Transverse colon (tissue), 4 donors: Measurements from ENCODE around the gene PC. TPM values are rescaled to one million over a fixed set of nuclear protein-coding genes. Genes with fewer than 3 reads are reported as not detected.

ENCODE experiments used
- DNase-seq: peaks from one replicate; pipeline ENCODE4 v3.0.0-alpha.2; 2019
- H3K27ac ChIP-seq, 4 donors: fragments of 200-600 bp; sonication (generic); 2 replicates each; pipeline ENCODE4 v1.5.1; 2016 to 2018; ENCODE audit warnings: inconsistent platforms in 4 of 4
- H3K27me3 ChIP-seq: fragments of 200-600 bp; sonication (generic); 2 replicates; pipeline ENCODE4 v1.5.1; 2017; ENCODE audit warnings: inconsistent platforms
- H3K36me3 ChIP-seq, 4 donors: fragments of 200-600 bp; sonication (generic); 2 replicates each; pipeline ENCODE4 v1.5.1; 2017 to 2019; ENCODE audit warnings: inconsistent platforms in 4 of 4
- H3K4me1 ChIP-seq, 4 donors: fragments of 200-600 bp; sonication (generic); 2 replicates each; pipeline ENCODE4 v1.5.1; 2017 to 2020; ENCODE audit warnings: inconsistent platforms in 4 of 4
- H3K4me3 ChIP-seq, 4 donors: fragments of 200-600 bp; sonication (generic); 1 replicate in 1 of 4; 2 replicates in 3 of 4; pipeline versions ENCODE4 v1.5.1 to v1.6.1; 2017 to 2019; ENCODE audit warnings: inconsistent platforms in 4 of 4
- H3K9me3 ChIP-seq, 2 donors: fragments of 200-600 bp; sonication (generic); 2 replicates each; pipeline ENCODE4 v1.5.1; 2017 to 2019; ENCODE audit warnings: inconsistent platforms in 2 of 2
- EP300 ChIP-seq: sonication (generic); formaldehyde crosslinking; IDR thresholded peaks from one replicate; pipeline ENCODE4 v1.6.1; 2017; ENCODE audit warnings: antibody characterized with exemption, low read depth
- POLR2A ChIP-seq: fragments of 450-650 bp; IDR thresholded peaks from one replicate; pipeline ENCODE4 v1.6.1; 2016; ENCODE audit warnings: antibody characterized with exemption, mild to moderate bottlenecking, moderate library complexity
- POLR2AphosphoS5 ChIP-seq, 3 donors: sonication (generic); formaldehyde crosslinking; IDR thresholded peaks; one replicate each; pipeline ENCODE4 v1.6.1; 2016; ENCODE audit warnings: antibody characterized with exemption in 3 of 3
- WGBS, 2 donors: methylation state at CpG; one replicate each; pipeline ENCODE4 v1.1.5; 2018; ENCODE audit warnings: low coverage in 1 of 2; 5-methylcytosine and 5-hydroxymethylcytosine counted together
- in situ Hi-C, 4 donors: fragments of 200-750 bp; cut with MboI; loops; one replicate each; pipeline versions ENCODE4 v1.15.0 to v1.15.1; 2017; ENCODE audit warnings: low sequenced_read_pairs in 3 of 4, low pct_ligation_motif_present in 1 of 4, low pct_unique_long_range_greater_than_20kb in 1 of 4
- intact Hi-C: fragments of 100-400 bp; cut with DNase I; formaldehyde crosslinking; loops from one replicate; pipeline ENCODE4 v1.15.1; 2023; ENCODE audit warnings: low total_unique reads
- total RNA-seq, 4 donors: library from RNA; depleted of rRNA; stranded (reverse); fragments of >200 nt; gene quantifications; one replicate each; pipeline ENCODE4 v1.1.0, GENCODE V29; 2016
- TF ChIP-seq, protein P1 (sequence below), 5 experiments: fragments of 200-600 bp in 3 of 5; fragments of 450-650 bp in 2 of 5; sonication (generic) in 3 of 5; IDR thresholded peaks; 1 replicate in 2 of 5; 2 replicates in 3 of 5; pipeline ENCODE4 v1.5.1; 2016 to 2017; ENCODE audit warnings: antibody characterized with exemption in 5 of 5, inconsistent platforms in 3 of 5, mild to moderate bottlenecking in 2 of 5, moderate library complexity in 1 of 5

PC gene
- total RNA-seq, 4 donors from 2014 or later, result 14.9 to 246 (median 38.1) TPM

DNA sequence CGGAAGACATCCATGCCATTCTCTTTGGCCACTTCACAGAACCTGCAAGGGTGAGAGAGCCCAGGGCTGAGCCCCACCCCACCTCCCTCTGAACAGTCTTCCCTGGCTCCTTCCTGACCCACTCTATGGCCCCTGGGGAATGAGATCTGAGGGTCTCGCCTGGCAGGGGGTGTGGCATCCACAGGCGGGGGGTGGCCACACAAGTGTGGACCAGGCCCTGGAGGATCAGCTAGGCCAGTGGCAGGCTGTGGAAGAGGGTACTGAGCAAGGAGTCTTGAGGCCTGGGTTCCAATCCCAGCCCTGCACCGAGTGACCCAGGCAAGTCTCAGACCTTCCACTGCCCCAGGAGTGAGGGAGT lies 107.0 kb downstream of the PC start:
- Histone ChIP-seq H3K27me3 (no peaks in the 10 kb centered on the region), H3K27ac (no peak overlapping the region), H3K4me3 (no peak overlapping the region), H3K4me1 (peaks cover 6 to 8% (median 7%) of the 10 kb centered on the region in 4 donors), H3K36me3 (no peaks in the 10 kb centered on the region), H3K9me3 (no peaks in the 10 kb centered on the region)
- in situ Hi-C loops (no loop called here), intact Hi-C loops (no loop called here)
- TF ChIP-seq, protein P1, sequence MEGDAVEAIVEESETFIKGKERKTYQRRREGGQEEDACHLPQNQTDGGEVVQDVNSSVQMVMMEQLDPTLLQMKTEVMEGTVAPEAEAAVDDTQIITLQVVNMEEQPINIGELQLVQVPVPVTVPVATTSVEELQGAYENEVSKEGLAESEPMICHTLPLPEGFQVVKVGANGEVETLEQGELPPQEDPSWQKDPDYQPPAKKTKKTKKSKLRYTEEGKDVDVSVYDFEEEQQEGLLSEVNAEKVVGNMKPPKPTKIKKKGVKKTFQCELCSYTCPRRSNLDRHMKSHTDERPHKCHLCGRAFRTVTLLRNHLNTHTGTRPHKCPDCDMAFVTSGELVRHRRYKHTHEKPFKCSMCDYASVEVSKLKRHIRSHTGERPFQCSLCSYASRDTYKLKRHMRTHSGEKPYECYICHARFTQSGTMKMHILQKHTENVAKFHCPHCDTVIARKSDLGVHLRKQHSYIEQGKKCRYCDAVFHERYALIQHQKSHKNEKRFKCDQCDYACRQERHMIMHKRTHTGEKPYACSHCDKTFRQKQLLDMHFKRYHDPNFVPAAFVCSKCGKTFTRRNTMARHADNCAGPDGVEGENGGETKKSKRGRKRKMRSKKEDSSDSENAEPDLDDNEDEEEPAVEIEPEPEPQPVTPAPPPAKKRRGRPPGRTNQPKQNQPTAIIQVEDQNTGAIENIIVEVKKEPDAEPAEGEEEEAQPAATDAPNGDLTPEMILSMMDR (IDR thresholded peaks at IDR 0.05), result no peak
- TF ChIP-seq EP300, result no peak
- no peak for TF ChIP-seq POLR2A
- TF ChIP-seq POLR2AphosphoS5 (IDR thresholded peaks at IDR 0.05), result no peak
- WGBS, 2 donors, result 87% methylated on average over 4 of the region's 4 CpGs; no CpG with 5 or more reads in 1 of the 2 donors
- DNase-seq, result no peak

DNA sequence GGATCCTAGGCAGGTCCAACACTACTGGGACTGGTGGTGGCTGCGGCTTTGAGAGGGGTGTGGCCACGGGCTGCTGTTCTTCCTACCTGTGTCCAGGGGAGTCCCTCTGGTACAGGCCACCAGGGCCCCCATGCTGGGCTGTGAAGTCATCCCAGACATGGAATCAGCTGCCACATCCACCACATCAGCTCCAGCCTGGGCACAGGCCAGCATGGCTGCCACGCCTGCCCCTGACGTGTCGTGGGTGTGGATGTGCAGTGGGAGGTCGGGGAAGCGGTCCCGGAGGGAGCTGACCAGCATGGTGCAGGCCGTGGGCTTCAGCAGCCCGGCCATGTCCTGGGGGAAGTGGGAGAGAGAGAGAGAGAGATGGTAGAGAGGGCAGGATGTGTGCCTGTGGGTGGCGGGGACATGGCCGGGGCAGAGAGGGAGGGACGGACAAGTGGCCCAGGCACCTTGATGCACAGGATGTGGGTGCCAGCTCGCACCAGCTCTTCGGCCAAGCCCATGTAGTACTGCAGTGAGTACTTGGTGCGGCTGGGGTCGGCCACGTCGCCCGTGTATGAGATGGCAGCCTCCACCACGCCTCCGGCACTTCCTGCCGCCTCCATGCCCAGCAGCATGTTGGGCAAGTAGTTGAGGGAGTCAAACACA lies 107.5 kb downstream of the PC start:
- no peaks in the 10 kb centered on the region for H3K27me3 ChIP-seq
- no peak for DNase-seq
- no peak for TF ChIP-seq POLR2AphosphoS5 (IDR thresholded peaks at IDR 0.05)
- TF ChIP-seq, protein P1 (IDR thresholded peaks at IDR 0.05), result no peak
- no peak for TF ChIP-seq EP300
- TF ChIP-seq POLR2A, result no peak
- no peak overlapping the region for H3K4me3 ChIP-seq
- 88 to 92% methylated on average over 10 to 23 of the region's 23 CpGs for WGBS, 2 donors
- H3K36me3 ChIP-seq, result no peaks in the 10 kb centered on the region
- no peaks in the 10 kb centered on the region for H3K9me3 ChIP-seq
- H3K27ac ChIP-seq, result no peak overlapping the region
- H3K4me1 ChIP-seq, result peaks cover 5 to 6% (median 6%) of the 10 kb centered on the region in 4 donors
- intact Hi-C loops (no loop called here), in situ Hi-C loops (no loop called here)

DNA sequence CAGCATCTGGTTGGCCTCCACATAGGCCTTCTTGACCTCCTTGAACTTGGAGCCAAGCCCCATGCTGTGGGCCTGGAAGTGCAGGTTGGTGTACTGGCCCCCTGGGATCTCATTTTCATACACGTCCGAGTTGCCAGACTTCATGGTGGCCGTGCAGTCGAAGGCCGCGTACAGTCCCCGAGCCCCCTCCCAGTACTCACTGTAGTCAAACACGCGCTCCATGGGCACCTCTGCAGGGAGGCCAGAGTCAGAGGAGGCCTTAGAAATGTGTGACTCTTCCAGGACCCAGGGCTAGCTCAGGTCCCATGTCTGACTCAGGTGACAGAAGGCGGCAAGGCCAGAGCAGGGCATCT lies 108.0 kb downstream of the PC start:
- no peak for TF ChIP-seq EP300
- TF ChIP-seq, protein P1 (IDR thresholded peaks at IDR 0.05), result no peak
- no peak for TF ChIP-seq POLR2AphosphoS5 (IDR thresholded peaks at IDR 0.05)
- TF ChIP-seq POLR2A, result no peak
- Histone ChIP-seq H3K4me3 (no peak overlapping the region), H3K4me1 (peaks cover 0 to 1% (median under 1%) of the 10 kb centered on the region in 4 donors), H3K27me3 (no peaks in the 10 kb centered on the region), H3K27ac (no peak overlapping the region), H3K36me3 (no peaks in the 10 kb centered on the region), H3K9me3 (no peaks in the 10 kb centered on the region)
- intact Hi-C loops, result no loop called here
- in situ Hi-C loops, result no loop called here
- 97% methylated on average over 10 of the region's 10 CpGs; no CpG with 5 or more reads in 1 of the 2 donors for WGBS, 2 donors
- DNase-seq, result no peak

DNA sequence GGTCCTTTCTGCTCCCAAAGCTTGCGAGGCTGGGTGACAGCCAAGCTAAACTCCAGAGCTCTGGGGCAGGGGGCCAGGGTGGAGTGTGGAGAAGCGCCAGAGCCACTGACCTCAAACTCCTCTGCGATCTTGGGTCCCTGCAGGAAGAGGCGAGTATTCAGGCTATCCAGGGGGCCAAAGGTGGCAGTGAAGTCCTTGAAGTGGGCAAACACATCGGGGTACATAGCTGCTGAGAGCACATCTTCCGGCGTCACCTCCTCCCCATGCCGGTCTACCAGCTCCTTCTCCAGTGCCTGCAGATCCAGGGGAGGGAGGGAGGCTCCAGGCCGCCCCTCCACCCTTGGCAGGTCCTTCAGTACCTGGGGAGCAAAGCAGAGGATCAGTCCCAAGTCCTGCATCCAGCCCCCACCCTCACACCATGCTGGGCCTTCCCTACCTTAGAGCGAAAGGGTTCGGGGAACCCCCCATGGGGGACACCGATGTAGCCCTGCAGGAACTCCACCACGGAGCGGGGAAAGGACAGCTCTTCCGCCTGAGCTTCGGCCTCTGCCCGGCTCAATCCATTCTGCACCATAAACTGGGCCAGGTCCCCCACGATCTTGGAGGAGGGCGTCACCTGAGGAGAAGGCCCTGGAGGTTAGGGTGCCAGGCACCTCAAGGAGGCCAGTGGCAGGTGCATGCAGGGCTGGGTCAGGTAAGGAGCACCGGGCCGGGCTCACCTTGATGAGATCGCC lies 108.5 kb downstream of the PC start:
- in situ Hi-C loops, result loop anchor here in 2 of 4 donors (25.0 kb wide), 2 partner anchors 287 to 437 kb away; partner anchors contain the start of genes CTSF (in 1 of the 2) and NPAS4 (in 1 of the 2)
- Histone ChIP-seq H3K4me3 (no peak overlapping the region), H3K27me3 (no peaks in the 10 kb centered on the region), H3K4me1 (peaks cover 0 to 2% (median 1%) of the 10 kb centered on the region in 4 donors), H3K36me3 (no peaks in the 10 kb centered on the region), H3K9me3 (no peaks in the 10 kb centered on the region), H3K27ac (no peak overlapping the region)
- no peak for DNase-seq
- TF ChIP-seq EP300 (no peak), POLR2A (no peak)
- TF ChIP-seq, protein P1 (IDR thresholded peaks at IDR 0.05), result no peak
- 90 to 96% methylated on average over 2 to 20 of the region's 22 CpGs for WGBS, 2 donors
- intact Hi-C loops, result no loop called here
